ENCODE measurements around the gene NOX3. TPM values are rescaled to one million over a fixed set of nuclear protein-coding genes. Genes with fewer than 3 reads are reported as not detected.
A peak's percentile ranks its signal among the peaks of the same experiment; 100 is the strongest.

NOX3 gene
- polyA plus RNA-seq, 1 donor from 2014 or later = 0.11 TPM

- TF ChIP-seq, protein P1, sequence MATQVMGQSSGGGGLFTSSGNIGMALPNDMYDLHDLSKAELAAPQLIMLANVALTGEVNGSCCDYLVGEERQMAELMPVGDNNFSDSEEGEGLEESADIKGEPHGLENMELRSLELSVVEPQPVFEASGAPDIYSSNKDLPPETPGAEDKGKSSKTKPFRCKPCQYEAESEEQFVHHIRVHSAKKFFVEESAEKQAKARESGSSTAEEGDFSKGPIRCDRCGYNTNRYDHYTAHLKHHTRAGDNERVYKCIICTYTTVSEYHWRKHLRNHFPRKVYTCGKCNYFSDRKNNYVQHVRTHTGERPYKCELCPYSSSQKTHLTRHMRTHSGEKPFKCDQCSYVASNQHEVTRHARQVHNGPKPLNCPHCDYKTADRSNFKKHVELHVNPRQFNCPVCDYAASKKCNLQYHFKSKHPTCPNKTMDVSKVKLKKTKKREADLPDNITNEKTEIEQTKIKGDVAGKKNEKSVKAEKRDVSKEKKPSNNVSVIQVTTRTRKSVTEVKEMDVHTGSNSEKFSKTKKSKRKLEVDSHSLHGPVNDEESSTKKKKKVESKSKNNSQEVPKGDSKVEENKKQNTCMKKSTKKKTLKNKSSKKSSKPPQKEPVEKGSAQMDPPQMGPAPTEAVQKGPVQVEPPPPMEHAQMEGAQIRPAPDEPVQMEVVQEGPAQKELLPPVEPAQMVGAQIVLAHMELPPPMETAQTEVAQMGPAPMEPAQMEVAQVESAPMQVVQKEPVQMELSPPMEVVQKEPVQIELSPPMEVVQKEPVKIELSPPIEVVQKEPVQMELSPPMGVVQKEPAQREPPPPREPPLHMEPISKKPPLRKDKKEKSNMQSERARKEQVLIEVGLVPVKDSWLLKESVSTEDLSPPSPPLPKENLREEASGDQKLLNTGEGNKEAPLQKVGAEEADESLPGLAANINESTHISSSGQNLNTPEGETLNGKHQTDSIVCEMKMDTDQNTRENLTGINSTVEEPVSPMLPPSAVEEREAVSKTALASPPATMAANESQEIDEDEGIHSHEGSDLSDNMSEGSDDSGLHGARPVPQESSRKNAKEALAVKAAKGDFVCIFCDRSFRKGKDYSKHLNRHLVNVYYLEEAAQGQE (IDR thresholded peaks at IDR 0.05; ENCODE audit: borderline replicate concordance) = no peak
- no peak for TF ChIP-seq POLR2AphosphoS5 (IDR thresholded peaks at IDR 0.05)
Measured at GRCh38 chr6:155387481-155387880, 68.2 kb downstream of the NOX3 start (continued).

GRCh38 chr6:155384321-155384952 is 71.2 kb downstream of the NOX3 start:
- no peaks in the 10 kb centered on the region for H4K20me1 ChIP-seq (ENCODE audit: insufficient read depth)
- H3K27ac ChIP-seq (ENCODE audit: low read length) = peak overlapping the region; percentile 82
- no peaks in the 10 kb centered on the region for H3F3A ChIP-seq (ENCODE audit: insufficient read depth, low read length, poor library complexity, severe bottlenecking)
- no peaks in the 10 kb centered on the region for H3K36me3 ChIP-seq (ENCODE audit: insufficient read depth, low read length)
- H3K9me3 ChIP-seq (ENCODE audit: low read length) = no peaks in the 10 kb centered on the region
- H3K79me2 ChIP-seq (replicated peaks; ENCODE audit: insufficient read depth, low read length) = no peaks in the 10 kb centered on the region
- no peaks in the 10 kb centered on the region for H3K9me2 ChIP-seq (ENCODE audit: insufficient read depth, low read length)
- TF ChIP-seq TAF1 (IDR thresholded peaks at IDR 0.05; ENCODE audit: low read depth) (no peak), RAD21 (conservative IDR thresholded peaks at IDR 0.05) (peak; percentile 5), POLR2AphosphoS5 (IDR thresholded peaks at IDR 0.05) (peak; percentile 69), SMC3 (conservative IDR thresholded peaks at IDR 0.05; ENCODE audit: poor library complexity) (peak; percentile 46), EZH2 (IDR thresholded peaks at IDR 0.05; ENCODE audit: borderline replicate concordance, insufficient read depth, low read length, poor library complexity, severe bottlenecking) (no peak)
- TF ChIP-seq, protein P1 (IDR thresholded peaks at IDR 0.05; ENCODE audit: borderline replicate concordance) = peak; percentile 89
- peak overlapping the region; percentile 34 for H3K9ac ChIP-seq (ENCODE audit: low read length)
- peak overlapping the region; percentile 10 for H3K4me2 ChIP-seq (ENCODE audit: low read length)
- H3K27me3 ChIP-seq (ENCODE audit: insufficient read depth, low read depth, low read length) = no peaks in the 10 kb centered on the region
- H3K4me3 ChIP-seq (ENCODE audit: low read length) = peak overlapping the region; percentile 41
- no peak overlapping the region for H2AFZ ChIP-seq (ENCODE audit: low read depth, low read length)

GRCh38 chr6:155383913-155384312 is 71.7 kb downstream of the NOX3 start:
- H4K20me1 ChIP-seq (ENCODE audit: insufficient read depth) = no peaks in the 10 kb centered on the region
- H3K9me2 ChIP-seq (ENCODE audit: insufficient read depth, low read length) = no peaks in the 10 kb centered on the region
- H2AFZ ChIP-seq (ENCODE audit: low read depth, low read length) = no peak overlapping the region
- peak overlapping the region; percentile 4 for H3K4me2 ChIP-seq (ENCODE audit: low read length)
- H3F3A ChIP-seq (ENCODE audit: insufficient read depth, low read length, poor library complexity, severe bottlenecking) = no peaks in the 10 kb centered on the region
- peak overlapping the region; percentile 34 for H3K9ac ChIP-seq (ENCODE audit: low read length)
- H3K36me3 ChIP-seq (ENCODE audit: insufficient read depth, low read length) = no peaks in the 10 kb centered on the region
- H3K79me2 ChIP-seq (replicated peaks; ENCODE audit: insufficient read depth, low read length) = no peaks in the 10 kb centered on the region
- peak overlapping the region; percentile 41 for H3K4me3 ChIP-seq (ENCODE audit: low read length)
- no peaks in the 10 kb centered on the region for H3K27me3 ChIP-seq (ENCODE audit: insufficient read depth, low read depth, low read length)
- peak overlapping the region; percentile 82 for H3K27ac ChIP-seq (ENCODE audit: low read length)
- H3K9me3 ChIP-seq (ENCODE audit: low read length) = no peaks in the 10 kb centered on the region
- TF ChIP-seq MXI1 (conservative IDR thresholded peaks at IDR 0.05; ENCODE audit: poor library complexity, severe bottlenecking) = no peak
- TF ChIP-seq EZH2 (IDR thresholded peaks at IDR 0.05; ENCODE audit: borderline replicate concordance, insufficient read depth, low read length, poor library complexity, severe bottlenecking) = no peak
- no peak for TF ChIP-seq CTCF (IDR thresholded peaks at IDR 0.05; ENCODE audit: poor library complexity, severe bottlenecking)
- TF ChIP-seq EP300 (conservative IDR thresholded peaks at IDR 0.05; ENCODE audit: poor library complexity, severe bottlenecking) = no peak
- no peak for TF ChIP-seq SMC3 (conservative IDR thresholded peaks at IDR 0.05; ENCODE audit: poor library complexity)
- TF ChIP-seq TAF1 (IDR thresholded peaks at IDR 0.05; ENCODE audit: low read depth) = no peak
- TF ChIP-seq, protein P1 (IDR thresholded peaks at IDR 0.05; ENCODE audit: borderline replicate concordance) = no peak
- TF ChIP-seq RAD21 (conservative IDR thresholded peaks at IDR 0.05) = no peak

Data from neural cell (in vitro differentiated cells).